NCI-H748 (cell line): ENCODE data around the gene EGFR.

ENCODE experiments used
- DNase-seq: peaks from one replicate; lab custom pipeline; 2025; ENCODE audit not compliant: unreplicated experiment; lab: John Stamatoyannopoulos, UW

Gene EGFR

GRCh38 chr7:55240418-55241142, 221.8 kb downstream of the EGFR start:
- DNase-seq: no peak

- no peak for DNase-seq
These were observed 223.1 kb downstream of the EGFR start for GRCh38 chr7:55241958-55242357.

- no peak for DNase-seq
These were observed 223.8 kb downstream of the EGFR start for GRCh38 chr7:55242613-55243012.

- no peak for DNase-seq
These were observed 225.4 kb downstream of the EGFR start for GRCh38 chr7:55244006-55244745.

- DNase-seq: no peak
These were observed 226.5 kb downstream of the EGFR start for GRCh38 chr7:55245271-55245723.

GRCh38 chr7:55246171-55246570, 227.4 kb downstream of the EGFR start:
- no peak for DNase-seq

- DNase-seq: no peak
These were observed 228.6 kb downstream of the EGFR start for GRCh38 chr7:55247428-55247827.

- no peak for DNase-seq
These were observed 229.7 kb downstream of the EGFR start for GRCh38 chr7:55248526-55248925.

GRCh38 chr7:55249332-55249731, 230.5 kb downstream of the EGFR start:
- DNase-seq: no peak

GRCh38 chr7:55250313-55250712, 231.5 kb downstream of the EGFR start:
- peak; percentile 45 for DNase-seq

GRCh38 chr7:55251313-55251712, 232.5 kb downstream of the EGFR start:
- DNase-seq: no peak

GRCh38 chr7:55251911-55252310, 233.1 kb downstream of the EGFR start:
- DNase-seq: no peak

- no peak for DNase-seq
These were observed 233.6 kb downstream of the EGFR start for GRCh38 chr7:55252386-55252785.

- no peak for DNase-seq
These were observed 234.4 kb downstream of the EGFR start for GRCh38 chr7:55253188-55253587.

- DNase-seq: peak; percentile 56
These were observed 235.4 kb downstream of the EGFR start for GRCh38 chr7:55254242-55254595.

GRCh38 chr7:55254596-55255495, 236.0 kb downstream of the EGFR start:
- peak; percentile 85 for DNase-seq

- peak; percentile 82 for DNase-seq
These were observed 237.0 kb downstream of the EGFR start for GRCh38 chr7:55255496-55256445.

- peak; percentile 41 for DNase-seq
These were observed 239.8 kb downstream of the EGFR start for GRCh38 chr7:55258631-55259030.

GRCh38 chr7:55260171-55260570, 241.4 kb downstream of the EGFR start:
- DNase-seq: no peak

GRCh38 chr7:55260676-55261385, 242.0 kb downstream of the EGFR start:
- DNase-seq: no peak
